GM12892 (cell line): ENCODE results near the gene OR1K1.

Source experiments
- POLR2A ChIP-seq: IDR thresholded peaks from 2 replicates; pipeline ENCODE4 v1.6.1; 2011; ENCODE audit warnings: low read depth, low read length, control low read depth
- POLR2AphosphoS5 ChIP-seq: IDR thresholded peaks from 2 replicates; pipeline ENCODE4 v1.6.1; 2011; ENCODE audit warnings: low read depth, low read length, control low read depth

GRCh38 chr9:122812736-122813135 lies 12.8 kb downstream of the OR1K1 start:
- TF ChIP-seq POLR2AphosphoS5 (no peak), POLR2A (no peak)
